Neuron (in vitro differentiated cells): Measurements from ENCODE around the gene MAD2L2.

ENCODE experiments used
- H2AFZ ChIP-seq: one replicate; pipeline ENCODE4 v1.6.1; 2013; ENCODE audit warnings: low read depth, mild to moderate bottlenecking, inconsistent platforms, low read length, moderate library complexity
- H3K27me3 ChIP-seq: one replicate; pipeline ENCODE4 v1.6.1; 2013; ENCODE audit warnings: low read length; ENCODE audit not compliant: insufficient read depth
- H3K36me3 ChIP-seq: one replicate; pipeline ENCODE4 v1.6.1; 2013; ENCODE audit warnings: low read length; ENCODE audit not compliant: insufficient read depth
- H3K4me1 ChIP-seq: one replicate; pipeline ENCODE4 v1.6.1; 2013; ENCODE audit warnings: low read length; ENCODE audit not compliant: insufficient read depth
- H3K4me3 ChIP-seq: 2 replicates; pipeline ENCODE4 v1.5.1; 2013; ENCODE audit warnings: mild to moderate bottlenecking, low read length, moderate library complexity
- H3K9me3 ChIP-seq: one replicate; pipeline ENCODE4 v1.6.1; 2013; ENCODE audit warnings: low read length

The MAD2L2 gene

GRCh38 chr1:11641776-11642305 lies 39.1 kb downstream of the MAD2L2 start:
- no peaks in the 10 kb centered on the region for H3K4me1 ChIP-seq
- H3K9me3 ChIP-seq = no peaks in the 10 kb centered on the region
- no peak overlapping the region for H3K4me3 ChIP-seq
- no peak overlapping the region for H2AFZ ChIP-seq
- H3K36me3 ChIP-seq = no peaks in the 10 kb centered on the region
- peaks cover 9% of the 10 kb centered on the region for H3K27me3 ChIP-seq

- Histone ChIP-seq H3K9me3 (no peaks in the 10 kb centered on the region), H3K27me3 (peaks cover 8% of the 10 kb centered on the region), H3K4me1 (no peaks in the 10 kb centered on the region), H3K4me3 (no peak overlapping the region), H3K36me3 (no peaks in the 10 kb centered on the region), H2AFZ (no peak overlapping the region)
These were observed 40.0 kb downstream of the MAD2L2 start for GRCh38 chr1:11640944-11641343.

- H2AFZ ChIP-seq = no peak overlapping the region
- H3K9me3 ChIP-seq = no peaks in the 10 kb centered on the region
- H3K27me3 ChIP-seq = peaks cover 8% of the 10 kb centered on the region
- no peaks in the 10 kb centered on the region for H3K4me1 ChIP-seq
- no peak overlapping the region for H3K4me3 ChIP-seq
- H3K36me3 ChIP-seq = no peaks in the 10 kb centered on the region
These were observed 40.8 kb downstream of the MAD2L2 start for GRCh38 chr1:11640101-11640500.

- Histone ChIP-seq H3K4me3 (no peak overlapping the region), H3K36me3 (no peaks in the 10 kb centered on the region), H3K4me1 (no peaks in the 10 kb centered on the region), H2AFZ (no peak overlapping the region), H3K27me3 (peaks cover 8% of the 10 kb centered on the region), H3K9me3 (no peaks in the 10 kb centered on the region)
These were observed 41.6 kb downstream of the MAD2L2 start for GRCh38 chr1:11639372-11639771.

- Histone ChIP-seq H3K9me3 (no peaks in the 10 kb centered on the region), H3K4me3 (no peak overlapping the region), H3K36me3 (no peaks in the 10 kb centered on the region), H3K4me1 (no peaks in the 10 kb centered on the region), H3K27me3 (peaks cover 8% of the 10 kb centered on the region), H2AFZ (no peak overlapping the region)
These were observed 42.8 kb downstream of the MAD2L2 start for GRCh38 chr1:11638121-11638520.

- Histone ChIP-seq H3K4me3 (no peak overlapping the region), H3K4me1 (no peaks in the 10 kb centered on the region), H3K9me3 (no peaks in the 10 kb centered on the region), H3K36me3 (no peaks in the 10 kb centered on the region), H2AFZ (no peak overlapping the region), H3K27me3 (peaks cover 4% of the 10 kb centered on the region)
These were observed 46.4 kb downstream of the MAD2L2 start for GRCh38 chr1:11634365-11635192.

- no peak overlapping the region for H2AFZ ChIP-seq
- H3K36me3 ChIP-seq = no peaks in the 10 kb centered on the region
- H3K4me3 ChIP-seq = no peak overlapping the region
- H3K27me3 ChIP-seq = peaks cover 3% of the 10 kb centered on the region
- H3K4me1 ChIP-seq = no peaks in the 10 kb centered on the region
- no peaks in the 10 kb centered on the region for H3K9me3 ChIP-seq
These were observed 51.5 kb downstream of the MAD2L2 start for GRCh38 chr1:11629184-11630016.

- no peak overlapping the region for H2AFZ ChIP-seq
- H3K9me3 ChIP-seq = no peaks in the 10 kb centered on the region
These were observed 52.2 kb downstream of the MAD2L2 start for GRCh38 chr1:11628767-11629166.

GRCh38 chr1:11626551-11626950 lies 54.4 kb downstream of the MAD2L2 start:
- H3K9me3 ChIP-seq = no peaks in the 10 kb centered on the region
- H3K4me1 ChIP-seq = no peaks in the 10 kb centered on the region
- no peak overlapping the region for H2AFZ ChIP-seq

More at GRCh38 chr1:11628767-11629166, 52.2 kb downstream of the MAD2L2 start:
- Histone ChIP-seq H3K27me3 (peaks cover 3% of the 10 kb centered on the region), H3K4me1 (no peaks in the 10 kb centered on the region), H3K4me3 (no peak overlapping the region), H3K36me3 (no peaks in the 10 kb centered on the region)

More at GRCh38 chr1:11626551-11626950, 54.4 kb downstream of the MAD2L2 start:
- no peaks in the 10 kb centered on the region for H3K36me3 ChIP-seq
- H3K4me3 ChIP-seq = no peak overlapping the region
- peaks cover 3% of the 10 kb centered on the region for H3K27me3 ChIP-seq
